Myocyte (in vitro differentiated cells): ENCODE results near the gene ATAT1. TPM values are rescaled to one million over a fixed set of nuclear protein-coding genes. Genes with fewer than 3 reads are reported as not detected.

ENCODE experiments used
- DNase-seq: peaks from one replicate; pipeline ENCODE4 v3.0.0-alpha.2; 2012; ENCODE audit warnings: low read depth
- polyA plus RNA-seq: library from polyadenylated mRNA; unstranded; fragments of >200 nt; gene quantifications from one replicate; pipeline ENCODE4 v1.2.1, GENCODE V29; 2012; ENCODE audit warnings: missing spikeins
- total RNA-seq: library from RNA; depleted of rRNA; stranded (reverse); fragments of >200 nt; gene quantifications from 2 replicates; pipeline ENCODE4 v1.2.3, GENCODE V29; 2014

ATAT1 gene
- 8.1 and 13.3 TPM in 2 replicates for total RNA-seq
- 28.4 TPM for polyA plus RNA-seq

GRCh38 chr6:30626484-30627366 lies at the start of gene ATAT1:
Gene ATAT1 (plus strand): TSS chr6:30626874.
- peak; percentile 90 for DNase-seq

GRCh38 chr6:30578051-30578450 lies 48.6 kb upstream of the ATAT1 start:
- no peak for DNase-seq

GRCh38 chr6:30583921-30584320 lies 42.8 kb upstream of the ATAT1 start:
- DNase-seq, result no peak

- no peak for DNase-seq
Observed at GRCh38 chr6:30589754-30590358, 36.8 kb upstream of the ATAT1 start.

GRCh38 chr6:30590509-30590908 lies 36.2 kb upstream of the ATAT1 start:
- DNase-seq, result peak; percentile 59

GRCh38 chr6:30591008-30591407 lies 35.7 kb upstream of the ATAT1 start:
- peak; percentile 87 for DNase-seq

- no peak for DNase-seq
Observed at GRCh38 chr6:30592287-30592686, 34.4 kb upstream of the ATAT1 start.

- peak; percentile 86 for DNase-seq
Observed at GRCh38 chr6:30597315-30598144, 29.1 kb upstream of the ATAT1 start.

GRCh38 chr6:30598912-30599624 lies 27.6 kb upstream of the ATAT1 start:
- DNase-seq, result no peak

- DNase-seq, result no peak
Observed at GRCh38 chr6:30599625-30600324, 26.9 kb upstream of the ATAT1 start.

- no peak for DNase-seq
Observed at GRCh38 chr6:30600451-30600961, 26.2 kb upstream of the ATAT1 start.

- DNase-seq, result no peak
Observed at GRCh38 chr6:30601436-30601814, 25.2 kb upstream of the ATAT1 start.

- no peak for DNase-seq
Observed at GRCh38 chr6:30601815-30602641, 24.6 kb upstream of the ATAT1 start.

GRCh38 chr6:30603961-30604360 lies 22.7 kb upstream of the ATAT1 start:
- no peak for DNase-seq

- no peak for DNase-seq
Observed at GRCh38 chr6:30610065-30610464, 16.6 kb upstream of the ATAT1 start.

- DNase-seq, result no peak
Observed at GRCh38 chr6:30611150-30611855, 15.4 kb upstream of the ATAT1 start.

GRCh38 chr6:30611856-30612194 lies 14.8 kb upstream of the ATAT1 start:
- no peak for DNase-seq

GRCh38 chr6:30612213-30612612 lies 14.5 kb upstream of the ATAT1 start:
- peak; percentile 61 for DNase-seq
